Upper lobe of right lung (tissue), 1 donor: Measurements from ENCODE around the gene SCGB3A2. TPM values are rescaled to one million over a fixed set of nuclear protein-coding genes. Genes with fewer than 3 reads are reported as not detected.

Experiments used
- ATAC-seq: fragments of 200-7000 bp; cut with Tn5 transposase; one replicate; pipeline ENCODE4 v1.9.1; 2020; ENCODE audit warnings: mild to moderate bottlenecking, moderate library complexity
- DNase-seq: peaks from one replicate; pipeline ENCODE4 v3.0.0-alpha.2; 2020
- H3K27ac ChIP-seq: fragments of 200-600 bp; one replicate; pipeline ENCODE4 v1.8.0; 2022
- H3K27me3 ChIP-seq: fragments of 200-600 bp; one replicate; pipeline ENCODE4 v1.8.0; 2022; ENCODE audit warnings: mild to moderate bottlenecking
- H3K36me3 ChIP-seq: fragments of 200-600 bp; one replicate; pipeline ENCODE4 v1.8.0; 2022
- H3K4me1 ChIP-seq: fragments of 200-600 bp; one replicate; pipeline ENCODE4 v1.8.0; 2022
- H3K4me3 ChIP-seq: fragments of 200-600 bp; one replicate; pipeline ENCODE4 v1.8.0; 2022; ENCODE audit warnings: mild to moderate bottlenecking
- H3K9me3 ChIP-seq: fragments of 200-600 bp; one replicate; pipeline ENCODE4 v1.8.0; 2022
- intact Hi-C: fragments of 100-400 bp; cut with DNase I; formaldehyde crosslinking; loops from one replicate; pipeline ENCODE4 v1.11.0; 2022
- total RNA-seq: library from RNA; stranded (reverse); fragmentation: NEBNext Ultra II Directional; extraction: Animal tissue kit (Norgen Biotek cat#: 25700); gene quantifications from one replicate; pipeline ENCODE4 v1.2.1, GENCODE V29; 2021
- TF ChIP-seq, protein P1 (sequence below): fragments of 200-600 bp; IDR thresholded peaks from one replicate; pipeline ENCODE4 v1.8.0; 2022; ENCODE audit warnings: antibody characterized with exemption
- donor health status: DM: no; HTN: yes; CAD: no; lungs with severe emphysema.

Gene SCGB3A2
- total RNA-seq, 1 donor from 2014 or later: 186 TPM

GRCh38 chr5:147836439-147836838, 42.1 kb upstream of the SCGB3A2 start:
- no peaks in the 10 kb centered on the region for H3K27me3 ChIP-seq
- no peaks in the 10 kb centered on the region for H3K4me1 ChIP-seq
- intact Hi-C loops: no loop called here
- no peak for DNase-seq
- H3K9me3 ChIP-seq: no peaks in the 10 kb centered on the region
- ATAC-seq: no peak
- H3K27ac ChIP-seq: no peak overlapping the region
- TF ChIP-seq, protein P1, sequence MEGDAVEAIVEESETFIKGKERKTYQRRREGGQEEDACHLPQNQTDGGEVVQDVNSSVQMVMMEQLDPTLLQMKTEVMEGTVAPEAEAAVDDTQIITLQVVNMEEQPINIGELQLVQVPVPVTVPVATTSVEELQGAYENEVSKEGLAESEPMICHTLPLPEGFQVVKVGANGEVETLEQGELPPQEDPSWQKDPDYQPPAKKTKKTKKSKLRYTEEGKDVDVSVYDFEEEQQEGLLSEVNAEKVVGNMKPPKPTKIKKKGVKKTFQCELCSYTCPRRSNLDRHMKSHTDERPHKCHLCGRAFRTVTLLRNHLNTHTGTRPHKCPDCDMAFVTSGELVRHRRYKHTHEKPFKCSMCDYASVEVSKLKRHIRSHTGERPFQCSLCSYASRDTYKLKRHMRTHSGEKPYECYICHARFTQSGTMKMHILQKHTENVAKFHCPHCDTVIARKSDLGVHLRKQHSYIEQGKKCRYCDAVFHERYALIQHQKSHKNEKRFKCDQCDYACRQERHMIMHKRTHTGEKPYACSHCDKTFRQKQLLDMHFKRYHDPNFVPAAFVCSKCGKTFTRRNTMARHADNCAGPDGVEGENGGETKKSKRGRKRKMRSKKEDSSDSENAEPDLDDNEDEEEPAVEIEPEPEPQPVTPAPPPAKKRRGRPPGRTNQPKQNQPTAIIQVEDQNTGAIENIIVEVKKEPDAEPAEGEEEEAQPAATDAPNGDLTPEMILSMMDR: no peak
- H3K4me3 ChIP-seq: no peak overlapping the region
- H3K36me3 ChIP-seq: no peaks in the 10 kb centered on the region

DNA sequence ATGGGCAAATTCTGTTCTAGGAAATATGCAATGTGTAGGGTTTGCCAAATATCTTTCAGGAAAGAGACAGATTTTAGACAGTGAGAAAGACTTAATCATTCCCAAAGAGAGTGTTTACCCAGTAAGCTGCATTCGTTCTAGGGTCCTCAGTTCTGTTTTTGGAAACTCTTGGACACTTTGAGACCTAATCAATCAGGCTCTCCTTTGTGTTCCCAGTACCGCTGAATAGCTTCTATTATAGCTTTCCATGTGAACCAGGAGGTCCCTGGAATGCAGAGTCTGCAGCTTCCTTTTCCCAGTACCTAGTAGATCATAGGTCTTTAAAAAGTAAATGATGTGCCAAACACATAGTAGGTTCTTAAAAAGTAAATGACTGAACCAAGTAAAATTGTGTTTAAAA, 35.6 kb upstream of the SCGB3A2 start:
- Histone ChIP-seq H3K27me3 (no peaks in the 10 kb centered on the region), H3K4me3 (no peak overlapping the region), H3K36me3 (no peaks in the 10 kb centered on the region), H3K27ac (no peak overlapping the region), H3K9me3 (no peaks in the 10 kb centered on the region), H3K4me1 (no peaks in the 10 kb centered on the region)
- no peak for DNase-seq
- TF ChIP-seq, protein P1: no peak
- ATAC-seq: no peak
- intact Hi-C loops: no loop called here

- Histone ChIP-seq H3K4me1 (no peaks in the 10 kb centered on the region), H3K9me3 (no peaks in the 10 kb centered on the region), H3K27me3 (no peaks in the 10 kb centered on the region), H3K27ac (no peak overlapping the region), H3K36me3 (no peaks in the 10 kb centered on the region), H3K4me3 (no peak overlapping the region)
- ATAC-seq (no peak), DNase-seq (no peak)
- intact Hi-C loops: no loop called here
- TF ChIP-seq, protein P1: no peak
Observed at GRCh38 chr5:147844846-147845245, 33.7 kb upstream of the SCGB3A2 start.

DNA sequence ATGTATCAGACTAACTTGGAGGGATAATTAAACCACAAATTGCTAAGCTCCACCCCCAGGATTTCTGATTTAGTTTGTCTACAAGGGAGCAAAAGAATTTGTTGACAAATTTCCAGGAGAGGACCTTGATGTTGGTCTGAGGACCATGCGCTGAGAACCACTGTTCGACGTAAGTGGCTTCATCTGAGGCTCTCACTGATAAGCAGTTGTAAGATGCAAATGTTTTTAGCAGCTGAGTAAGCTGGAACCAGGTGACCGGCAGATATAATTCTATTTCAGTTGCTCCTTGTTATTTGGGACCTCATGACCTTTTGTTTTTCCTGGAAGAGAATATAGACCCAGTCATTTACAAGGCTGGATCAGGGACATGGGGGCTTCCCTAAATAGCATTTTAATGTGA, 32.9 kb upstream of the SCGB3A2 start:
- no peaks in the 10 kb centered on the region for H3K4me1 ChIP-seq
- ATAC-seq: no peak
- TF ChIP-seq, protein P1: no peak
- no peak overlapping the region for H3K27ac ChIP-seq
- intact Hi-C loops: no loop called here
- no peak overlapping the region for H3K4me3 ChIP-seq
- no peaks in the 10 kb centered on the region for H3K9me3 ChIP-seq
- no peaks in the 10 kb centered on the region for H3K27me3 ChIP-seq
- no peaks in the 10 kb centered on the region for H3K36me3 ChIP-seq
- no peak for DNase-seq

DNA sequence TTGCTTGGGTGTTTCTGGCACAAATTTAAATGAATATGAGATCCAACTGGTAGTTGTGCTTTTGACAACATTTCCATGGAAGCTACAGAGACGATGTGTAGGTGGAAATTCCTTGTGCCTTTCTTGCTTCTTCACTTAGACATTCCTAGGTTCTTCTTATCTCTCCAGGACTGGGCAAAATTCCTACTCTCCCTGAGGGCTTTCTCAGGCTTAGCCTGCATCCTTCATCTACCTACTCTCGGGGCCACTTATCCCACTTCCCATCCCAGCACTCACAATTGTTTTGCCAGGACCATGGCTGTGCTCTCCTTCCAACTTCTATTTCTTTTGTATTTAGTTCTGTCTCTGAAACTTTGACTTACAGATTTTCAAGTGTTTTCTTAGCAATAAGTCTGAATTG, 29.3 kb upstream of the SCGB3A2 start:
- H3K36me3 ChIP-seq: no peaks in the 10 kb centered on the region
- intact Hi-C loops: no loop called here
- DNase-seq: no peak
- no peak overlapping the region for H3K4me3 ChIP-seq
- no peak overlapping the region for H3K27ac ChIP-seq
- no peaks in the 10 kb centered on the region for H3K4me1 ChIP-seq
- ATAC-seq: no peak
- H3K27me3 ChIP-seq: no peaks in the 10 kb centered on the region
- H3K9me3 ChIP-seq: no peaks in the 10 kb centered on the region
- TF ChIP-seq, protein P1: no peak

DNA sequence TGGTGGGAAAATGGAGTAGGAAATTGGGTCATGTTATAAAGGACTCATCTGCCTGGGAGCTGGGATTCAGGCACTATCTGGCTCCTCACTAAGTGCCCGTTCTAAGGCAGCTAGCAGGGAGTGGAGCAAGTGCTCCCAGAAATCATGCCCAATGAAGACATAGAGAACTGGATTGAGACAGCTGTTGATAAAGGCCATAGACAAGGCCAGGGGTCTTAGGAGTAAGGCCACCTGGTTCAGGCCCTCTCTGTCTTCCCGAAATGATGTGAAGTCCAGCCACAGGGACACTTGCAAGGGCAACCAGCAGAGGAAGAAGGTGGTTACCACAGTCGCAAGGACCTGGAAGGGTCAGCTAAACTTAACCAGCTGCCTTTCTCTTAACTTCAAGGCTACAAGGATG, 26.9 kb upstream of the SCGB3A2 start:
- no peaks in the 10 kb centered on the region for H3K36me3 ChIP-seq
- no peaks in the 10 kb centered on the region for H3K9me3 ChIP-seq
- no peak for ATAC-seq
- no peak overlapping the region for H3K27ac ChIP-seq
- H3K4me1 ChIP-seq: no peaks in the 10 kb centered on the region
- TF ChIP-seq, protein P1: no peak
- DNase-seq: no peak
- no peak overlapping the region for H3K4me3 ChIP-seq
- H3K27me3 ChIP-seq: no peaks in the 10 kb centered on the region
- intact Hi-C loops: no loop called here
